Measurements from ENCODE around the gene ACSL3.

- TF ChIP-seq EZH2 (IDR thresholded peaks at IDR 0.05; ENCODE audit: insufficient read depth, poor library complexity, severe bottlenecking) = no peak
- no peak for TF ChIP-seq EZH2phosphoT487 (IDR thresholded peaks at IDR 0.05; ENCODE audit: insufficient read depth, low read depth)
Measured at GRCh38 chr2:222965555-222965954, 104.7 kb downstream of the ACSL3 start.

All from GM23248 (cell line).